Ishikawa (cell line): ENCODE data around the gene ACTL7A.

Source experiments
- CREB1 ChIP-seq: IDR thresholded peaks from 2 replicates; pipeline ENCODE4 v1.6.1; 2012; ENCODE audit warnings: low read depth
- EGR1 ChIP-seq: IDR thresholded peaks from 2 replicates; pipeline ENCODE4 v1.6.1; 2012
- EP300 ChIP-seq: IDR thresholded peaks from 2 replicates; pipeline ENCODE4 v1.6.1; 2012; ENCODE audit warnings: borderline replicate concordance
- FOXM1 ChIP-seq: IDR thresholded peaks from 2 replicates; pipeline ENCODE4 v1.6.1; 2012; ENCODE audit warnings: low read depth, borderline replicate concordance
- TAF1 ChIP-seq: IDR thresholded peaks from 2 replicates; pipeline ENCODE4 v1.6.1; 2012; ENCODE audit warnings: low read depth, mild to moderate bottlenecking
- YY1 ChIP-seq: IDR thresholded peaks from 2 replicates; pipeline ENCODE4 v1.6.1; 2012; ENCODE audit warnings: low read depth
- ZBTB7A ChIP-seq: IDR thresholded peaks from 2 replicates; pipeline ENCODE4 v1.6.1; 2012; ENCODE audit warnings: low read depth
- TF ChIP-seq, protein P1 (sequence below): IDR thresholded peaks from 2 replicates; pipeline ENCODE4 v1.6.1; 2012

- TF ChIP-seq EP300: no peak
- TF ChIP-seq ZBTB7A: no peak
- no peak for TF ChIP-seq TAF1
- no peak for TF ChIP-seq YY1
- TF ChIP-seq FOXM1: no peak
- no peak for TF ChIP-seq EGR1
- no peak for TF ChIP-seq CREB1
- TF ChIP-seq, protein P1, sequence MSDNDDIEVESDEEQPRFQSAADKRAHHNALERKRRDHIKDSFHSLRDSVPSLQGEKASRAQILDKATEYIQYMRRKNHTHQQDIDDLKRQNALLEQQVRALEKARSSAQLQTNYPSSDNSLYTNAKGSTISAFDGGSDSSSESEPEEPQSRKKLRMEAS: no peak
These were observed 3.0 kb downstream of the ACTL7A start for GRCh38 chr9:108865037-108865436.
